GM19397 (cell line): Measurements from ENCODE around the gene COASY.
"Not testable (repeated sequence)": the region's sequence is repeated elsewhere in the genome, so short reads cannot be mapped to it uniquely, and the experiment has no call there.

Experiments used
- ATAC-seq: cut with Tn5 transposase; IDR thresholded peaks from one replicate; pipeline ENCODE4 v1.9.1; 2021; ENCODE audit warnings: mild to moderate bottlenecking, moderate library complexity; ENCODE audit not compliant: unreplicated experiment

COASY gene

DNA sequence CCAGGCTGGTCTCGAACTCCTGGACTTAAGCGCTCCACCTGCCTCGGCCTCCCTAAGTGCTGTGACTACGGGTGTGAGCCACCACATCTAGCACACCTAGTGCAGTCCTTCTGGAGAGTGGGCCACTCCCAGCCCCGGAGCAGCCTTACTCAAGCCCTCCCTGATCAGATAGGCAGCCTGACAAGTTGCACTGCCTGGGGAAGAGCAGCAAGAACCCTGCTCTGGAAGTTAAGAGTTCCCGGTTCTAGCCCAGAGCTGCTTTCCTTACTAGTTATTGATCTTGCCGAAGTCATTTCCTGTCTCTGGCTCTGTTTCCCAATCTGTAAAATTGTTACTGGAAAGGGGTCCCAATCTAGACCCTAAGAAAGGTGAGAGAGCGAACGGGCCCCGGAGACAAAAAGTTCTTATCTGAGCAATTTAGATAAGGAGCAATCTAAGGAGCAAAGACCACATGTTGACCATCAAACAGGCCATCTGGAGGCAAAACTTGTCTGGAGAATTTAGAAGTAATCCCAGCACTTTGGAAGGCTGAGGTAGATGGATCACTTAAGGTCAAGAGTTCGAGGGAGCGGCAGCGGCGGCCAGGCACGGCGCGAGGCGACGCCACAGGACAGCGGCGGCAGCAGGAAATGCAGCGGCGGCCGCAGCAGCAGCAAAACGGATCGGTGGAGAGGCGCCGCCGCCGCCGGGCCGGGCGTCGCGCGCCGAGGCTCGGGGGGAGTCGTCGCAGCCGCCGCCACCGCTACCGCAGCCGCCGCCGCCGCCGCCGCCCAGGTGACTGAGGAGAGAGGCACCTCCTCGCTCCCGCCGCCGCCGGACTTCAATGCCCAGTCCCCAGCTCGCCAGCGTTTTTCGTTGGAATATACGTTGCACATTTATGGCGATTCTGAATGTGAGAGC lies 30.2 kb upstream of the COASY start:
- no peak for ATAC-seq

DNA sequence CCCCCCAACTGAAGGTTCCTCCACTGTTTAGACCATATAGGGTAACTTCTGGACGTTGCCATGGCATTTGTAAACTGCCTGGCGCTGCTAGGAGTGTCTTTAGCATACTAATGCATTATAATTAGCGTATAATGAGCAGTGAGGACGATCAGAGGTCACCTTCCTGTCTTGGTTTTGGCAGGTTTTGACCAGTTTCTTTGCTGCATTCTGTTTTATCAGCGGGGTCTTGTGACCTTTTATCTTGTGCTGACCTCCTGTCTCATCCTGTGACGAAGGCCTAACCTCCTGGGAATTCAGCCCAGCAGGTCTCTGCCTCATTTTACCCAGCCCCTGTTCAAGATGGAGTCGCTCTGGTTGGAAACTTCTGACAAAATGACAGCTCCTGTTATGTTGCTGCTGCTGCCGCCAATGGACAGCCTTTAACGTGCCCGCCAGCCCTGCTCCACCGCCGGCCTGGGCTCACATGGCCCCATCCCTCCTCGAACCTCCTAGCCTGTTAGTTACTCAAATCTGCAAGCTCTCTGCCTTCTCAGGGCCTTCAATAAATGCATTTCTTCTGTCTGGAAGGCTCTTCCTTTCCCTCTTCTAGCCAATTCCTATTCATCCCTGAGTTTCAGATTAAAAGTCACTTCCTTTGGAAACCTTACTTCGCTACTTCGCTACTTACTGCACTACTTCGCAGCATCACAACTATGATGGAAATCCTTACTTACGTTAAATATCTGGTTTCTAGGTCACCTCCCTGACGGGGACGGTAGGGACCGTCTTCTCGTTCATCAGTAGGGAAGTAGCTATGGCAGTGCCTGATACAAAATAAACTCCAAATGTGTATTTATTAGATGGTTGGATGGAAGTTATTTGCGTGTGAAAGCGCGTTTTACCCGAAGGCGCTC lies 26.5 kb upstream of the COASY start:
- no peak for ATAC-seq

DNA sequence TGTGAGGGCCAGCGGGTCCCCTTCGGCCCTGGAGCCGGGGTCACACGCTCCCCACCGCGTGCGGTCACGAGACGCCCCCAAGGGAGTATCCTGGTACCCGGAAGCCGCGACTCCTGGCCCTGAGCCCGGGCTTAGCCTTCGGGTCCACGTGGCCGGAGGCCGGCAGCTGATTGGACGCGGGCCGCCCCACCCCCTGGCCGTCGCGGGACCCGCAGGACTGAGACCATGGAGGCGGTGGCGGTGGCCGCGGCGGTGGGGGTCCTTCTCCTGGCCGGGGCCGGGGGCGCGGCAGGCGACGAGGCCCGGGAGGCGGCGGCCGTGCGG lies 25.9 kb upstream of the COASY start, which contains the start of gene NAGLU:
Gene NAGLU (plus strand): TSS at position 194 of the 324 bp plus-strand sequence. CDS start 32 bp downstream, at position 226.
- ATAC-seq, result peak; percentile 82

DNA sequence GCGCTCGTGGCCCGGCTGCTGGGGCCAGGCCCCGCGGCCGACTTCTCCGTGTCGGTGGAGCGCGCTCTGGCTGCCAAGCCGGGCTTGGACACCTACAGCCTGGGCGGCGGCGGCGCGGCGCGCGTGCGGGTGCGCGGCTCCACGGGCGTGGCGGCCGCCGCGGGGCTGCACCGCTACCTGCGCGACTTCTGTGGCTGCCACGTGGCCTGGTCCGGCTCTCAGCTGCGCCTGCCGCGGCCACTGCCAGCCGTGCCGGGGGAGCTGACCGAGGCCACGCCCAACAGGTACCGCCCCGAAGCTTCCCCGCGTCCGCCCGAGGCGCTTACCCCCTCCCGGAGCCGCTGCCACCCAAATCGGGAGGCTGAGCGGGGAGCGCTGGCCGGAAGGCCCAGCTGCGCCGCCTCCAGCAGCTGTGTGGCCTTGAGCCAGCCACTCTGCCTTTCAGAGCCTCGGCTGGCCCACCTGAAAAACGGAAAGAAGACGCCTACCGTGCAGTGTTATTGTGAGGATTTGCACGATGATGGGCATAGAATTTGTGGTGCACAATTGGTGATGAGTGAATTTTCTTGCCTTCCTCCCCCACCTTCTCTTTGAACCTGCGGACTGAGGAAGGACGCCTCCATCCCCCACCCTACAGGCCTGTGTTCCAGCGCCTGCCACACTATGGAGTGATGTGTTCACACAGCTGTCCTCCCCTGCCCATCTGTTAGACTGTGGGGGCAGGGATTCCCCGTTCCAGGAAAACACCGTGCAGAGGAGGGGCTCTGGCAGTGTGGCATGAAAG lies 25.4 kb upstream of the COASY start:
- peak; percentile 71 for ATAC-seq

DNA sequence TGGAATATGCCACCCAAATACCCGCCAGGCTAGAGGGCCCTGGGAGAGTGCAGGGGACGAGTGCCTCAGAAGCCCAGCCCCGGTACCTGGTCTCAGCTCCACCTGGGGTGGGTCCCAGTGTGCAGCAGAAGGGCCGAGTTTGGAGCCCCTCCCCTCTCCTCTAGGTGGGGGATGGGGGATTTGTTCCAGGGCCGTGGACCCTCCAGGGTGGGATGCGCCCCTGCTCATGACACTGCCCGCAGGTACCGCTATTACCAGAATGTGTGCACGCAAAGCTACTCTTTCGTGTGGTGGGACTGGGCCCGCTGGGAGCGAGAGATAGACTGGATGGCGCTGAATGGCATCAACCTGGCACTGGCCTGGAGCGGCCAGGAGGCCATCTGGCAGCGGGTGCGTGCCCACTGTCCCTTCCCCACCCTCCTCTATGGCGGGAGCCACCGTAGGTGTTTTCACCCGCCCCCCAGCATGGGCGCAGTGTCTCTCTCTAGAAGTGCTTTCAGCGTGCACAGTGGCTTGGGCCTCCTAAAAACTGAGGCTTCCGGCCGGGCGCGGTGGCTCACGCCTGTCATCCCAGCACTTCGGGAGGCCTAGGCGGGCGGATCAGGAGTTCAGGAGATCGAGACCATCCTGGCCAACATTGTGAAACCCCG lies 24.7 kb upstream of the COASY start:
- ATAC-seq, result no peak

GRCh38 chr17:42537826-42538451 lies 24.0 kb upstream of the COASY start:
- ATAC-seq, result no peak

GRCh38 chr17:42538482-42538881 lies 23.5 kb upstream of the COASY start:
- no peak for ATAC-seq

- not testable (repeated sequence) for ATAC-seq
These were observed 21.4 kb upstream of the COASY start for GRCh38 chr17:42540558-42540957.

GRCh38 chr17:42541041-42541833 lies 20.7 kb upstream of the COASY start:
- ATAC-seq, result no peak

DNA sequence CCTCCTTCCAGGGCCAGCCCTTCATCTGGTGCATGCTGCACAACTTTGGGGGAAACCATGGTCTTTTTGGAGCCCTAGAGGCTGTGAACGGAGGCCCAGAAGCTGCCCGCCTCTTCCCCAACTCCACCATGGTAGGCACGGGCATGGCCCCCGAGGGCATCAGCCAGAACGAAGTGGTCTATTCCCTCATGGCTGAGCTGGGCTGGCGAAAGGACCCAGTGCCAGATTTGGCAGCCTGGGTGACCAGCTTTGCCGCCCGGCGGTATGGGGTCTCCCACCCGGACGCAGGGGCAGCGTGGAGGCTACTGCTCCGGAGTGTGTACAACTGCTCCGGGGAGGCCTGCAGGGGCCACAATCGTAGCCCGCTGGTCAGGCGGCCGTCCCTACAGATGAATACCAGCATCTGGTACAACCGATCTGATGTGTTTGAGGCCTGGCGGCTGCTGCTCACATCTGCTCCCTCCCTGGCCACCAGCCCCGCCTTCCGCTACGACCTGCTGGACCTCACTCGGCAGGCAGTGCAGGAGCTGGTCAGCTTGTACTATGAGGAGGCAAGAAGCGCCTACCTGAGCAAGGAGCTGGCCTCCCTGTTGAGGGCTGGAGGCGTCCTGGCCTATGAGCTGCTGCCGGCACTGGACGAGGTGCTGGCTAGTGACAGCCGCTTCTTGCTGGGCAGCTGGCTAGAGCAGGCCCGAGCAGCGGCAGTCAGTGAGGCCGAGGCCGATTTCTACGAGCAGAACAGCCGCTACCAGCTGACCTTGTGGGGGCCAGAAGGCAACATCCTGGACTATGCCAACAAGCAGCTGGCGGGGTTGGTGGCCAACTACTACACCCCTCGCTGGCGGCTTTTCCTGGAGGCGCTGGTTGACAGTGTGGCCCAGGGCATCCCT lies 18.5 kb upstream of the COASY start:
- no peak for ATAC-seq

GRCh38 chr17:42544874-42545283 lies 17.1 kb upstream of the COASY start:
- no peak for ATAC-seq

- not testable (repeated sequence) for ATAC-seq
These were observed 16.0 kb upstream of the COASY start for GRCh38 chr17:42545755-42546505.

GRCh38 chr17:42547001-42547461 lies 14.9 kb upstream of the COASY start:
- ATAC-seq, result no peak

- ATAC-seq, result no peak
These were observed 14.3 kb upstream of the COASY start for GRCh38 chr17:42547698-42548069.

DNA sequence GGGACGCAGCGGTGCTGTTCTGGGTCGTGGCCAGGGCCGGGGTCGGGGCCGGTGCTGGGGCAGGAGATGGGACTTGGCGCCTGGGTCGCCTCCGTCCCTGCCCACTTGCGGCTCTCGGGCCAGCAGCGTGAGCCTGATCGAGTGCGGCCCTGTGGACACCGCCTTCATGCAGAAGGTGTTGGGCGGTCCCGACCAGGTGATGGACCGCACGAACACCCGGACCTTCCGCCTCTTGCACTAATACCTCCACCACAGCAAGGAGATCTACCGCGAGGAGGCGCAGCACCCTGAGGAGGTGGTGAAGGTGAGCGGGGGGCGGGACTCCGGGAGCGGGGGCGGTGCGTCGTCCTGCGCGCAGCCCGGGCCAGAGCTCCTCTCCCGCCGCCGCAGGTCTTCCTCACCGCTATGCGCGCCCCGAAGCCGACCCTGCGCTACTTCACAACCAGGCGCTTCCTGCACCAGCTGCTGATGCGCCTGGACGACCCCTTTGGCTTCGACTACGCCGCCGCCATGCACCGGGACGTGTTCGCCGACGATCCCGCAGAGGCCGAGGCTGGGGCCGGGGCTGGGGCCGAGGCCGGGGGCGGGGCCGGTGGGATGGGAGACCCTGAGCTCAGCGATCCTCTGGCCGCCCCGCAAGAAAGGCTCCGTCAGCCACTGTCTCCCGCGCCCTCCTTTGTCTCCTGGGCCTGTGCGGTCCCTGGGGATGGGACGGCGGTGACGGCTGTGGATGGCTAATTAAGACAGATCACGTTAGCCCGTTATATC lies 13.7 kb upstream of the COASY start:
- no peak for ATAC-seq

- no peak for ATAC-seq
These were observed 12.8 kb upstream of the COASY start for GRCh38 chr17:42548993-42549755.
